ENCODE measurements around the gene PPM1L. TPM values are rescaled to one million over a fixed set of nuclear protein-coding genes. Genes with fewer than 3 reads are reported as not detected.

PPM1L gene
- total RNA-seq, 1 experiment from 2014 or later: 13.2 TPM

DNA sequence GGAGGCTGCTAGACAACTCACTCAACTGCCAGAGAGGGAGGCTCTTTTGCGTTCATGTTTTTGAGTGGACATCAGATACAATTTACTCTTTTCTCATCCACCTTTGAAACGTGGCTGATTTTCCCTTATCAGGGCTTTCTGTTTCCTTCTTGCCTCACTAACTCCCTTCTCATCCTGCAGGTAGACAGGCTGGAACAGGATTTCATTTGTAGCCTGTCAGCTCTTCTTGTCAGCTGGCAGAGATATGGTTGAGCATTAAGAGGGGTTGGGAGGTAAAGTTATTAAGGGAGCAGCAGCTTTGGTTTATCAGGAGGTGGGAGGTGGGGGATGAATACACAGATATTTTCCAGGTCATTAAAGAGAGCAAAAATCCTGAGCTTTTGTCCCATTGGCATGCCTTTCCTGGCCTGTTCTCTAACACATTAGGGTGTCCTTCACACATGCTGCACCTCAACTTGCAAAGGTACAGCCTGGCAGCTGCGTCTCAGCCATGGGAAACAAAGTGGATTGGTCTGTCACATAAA lies 73.5 kb downstream of the PPM1L start:
- BruUV-seq (replicated peaks): no TSS peak
- H4K20me1 ChIP-seq (ENCODE audit: insufficient read depth): no peaks in the 10 kb centered on the region
- ChIA-PET RAD21 (ENCODE audit: low non-redundant PET in 1 of 2, low total read pairs in 2 of 2, uncharacterized antibody in 2 of 2, unreplicated experiment in 2 of 2) (no interaction called here), CTCF (no interaction called here), POLR2A (no interaction called here)
- H3K4me3 ChIP-seq (replicated peaks in 1 of 2; ENCODE audit: low read depth in 1 of 2, low read length in 2 of 2): no peak overlapping the region
- H3K4me2 ChIP-seq (ENCODE audit: low read length): no peak overlapping the region
- intact Hi-C loops (cut with micrococcal nuclease): no loop called here
- no peak overlapping the region for H3K27ac ChIP-seq (ENCODE audit: low read depth, low read length)
- ATAC-seq (no peak), DNase-seq (ENCODE audit: low read depth, low spot score) (no peak)
- no peaks in the 10 kb centered on the region for H3K4me1 ChIP-seq (ENCODE audit: control insufficient read depth in 1 of 2, insufficient read depth in 2 of 2, low read length in 2 of 2)
- H3K79me2 ChIP-seq (ENCODE audit: insufficient read depth, low read length): no peaks in the 10 kb centered on the region
- H3K36me3 ChIP-seq (ENCODE audit: control insufficient read depth in 1 of 2, insufficient read depth in 2 of 2, low read length in 2 of 2): no peaks in the 10 kb centered on the region
- H3K27me3 ChIP-seq (ENCODE audit: insufficient read depth, low read length): no peaks in the 10 kb centered on the region
- no peaks in the 10 kb centered on the region for H3K9me2 ChIP-seq (ENCODE audit: insufficient read depth)
- H3K9me3 ChIP-seq (ENCODE audit: control insufficient read depth in 1 of 2, insufficient read depth in 1 of 2, low read depth in 1 of 2, low read length in 2 of 2): no peaks in the 10 kb centered on the region
- no peak overlapping the region for H2AFZ ChIP-seq (ENCODE audit: low read depth, low read length, poor library complexity, severe bottlenecking)
- H3K9ac ChIP-seq (ENCODE audit: low read length): no peak overlapping the region
- TF ChIP-seq TCF7L2 (IDR thresholded peaks at IDR 0.05; ENCODE audit: borderline replicate concordance, extremely low read depth, insufficient read depth, insufficient read length) (no peak), POLR2A (IDR thresholded peaks at IDR 0.05; ENCODE audit: borderline replicate concordance, extremely low read depth, insufficient read depth, insufficient read length) (no peak)

DNA sequence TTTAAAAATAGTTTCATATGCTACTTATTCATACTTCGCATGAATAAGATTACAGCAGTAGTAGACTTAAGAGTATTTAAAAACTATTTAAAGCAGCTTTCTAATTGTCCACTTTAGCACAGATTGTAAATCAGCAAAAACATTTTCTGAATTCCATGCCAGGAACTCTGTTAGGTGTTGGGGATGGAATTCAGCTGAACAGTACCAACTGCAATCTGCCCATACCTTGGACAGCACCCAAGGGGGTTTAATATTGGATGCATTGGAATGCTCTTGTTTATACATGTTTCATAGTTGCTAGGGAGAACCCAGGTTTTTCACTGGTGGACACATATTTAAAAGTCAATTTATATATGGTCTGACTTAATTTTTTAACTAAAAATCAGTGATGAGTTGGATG lies 74.8 kb downstream of the PPM1L start:
- BruUV-seq (replicated peaks): no TSS peak
- no peak for ATAC-seq
- H3K4me3 ChIP-seq (replicated peaks in 1 of 2; ENCODE audit: low read depth in 1 of 2, low read length in 2 of 2): no peak overlapping the region

More for the DNA sequence above, 74.8 kb downstream of the PPM1L start:
- Histone ChIP-seq H2AFZ (ENCODE audit: low read depth, low read length, poor library complexity, severe bottlenecking) (no peak overlapping the region), H3K4me2 (ENCODE audit: low read length) (no peak overlapping the region), H3K9me2 (ENCODE audit: insufficient read depth) (no peaks in the 10 kb centered on the region), H3K36me3 (ENCODE audit: control insufficient read depth in 1 of 2, insufficient read depth in 2 of 2, low read length in 2 of 2) (no peaks in the 10 kb centered on the region), H3K27ac (ENCODE audit: low read depth, low read length) (no peak overlapping the region), H3K9me3 (ENCODE audit: control insufficient read depth in 1 of 2, insufficient read depth in 1 of 2, low read depth in 1 of 2, low read length in 2 of 2) (no peaks in the 10 kb centered on the region), H3K9ac (ENCODE audit: low read length) (no peak overlapping the region), H3K4me1 (ENCODE audit: control insufficient read depth in 1 of 2, insufficient read depth in 2 of 2, low read length in 2 of 2) (no peaks in the 10 kb centered on the region), H3K27me3 (ENCODE audit: insufficient read depth, low read length) (no peaks in the 10 kb centered on the region), H3K79me2 (ENCODE audit: insufficient read depth, low read length) (no peaks in the 10 kb centered on the region), H4K20me1 (ENCODE audit: insufficient read depth) (no peaks in the 10 kb centered on the region)
- intact Hi-C loops (cut with micrococcal nuclease): no loop called here
- ChIA-PET POLR2A (interaction anchor here (1.1 kb wide), 1 partner anchor 19 kb away, joined by 3 read pairs; no protein-coding TSS in a partner anchor), RAD21 (ENCODE audit: low non-redundant PET in 1 of 2, low total read pairs in 2 of 2, uncharacterized antibody in 2 of 2, unreplicated experiment in 2 of 2) (no interaction called here), CTCF (no interaction called here)
- no peak for DNase-seq (ENCODE audit: low read depth, low spot score)
- no peak for TF ChIP-seq EZH2 (IDR thresholded peaks at IDR 0.05)
- TF ChIP-seq, protein P1, sequence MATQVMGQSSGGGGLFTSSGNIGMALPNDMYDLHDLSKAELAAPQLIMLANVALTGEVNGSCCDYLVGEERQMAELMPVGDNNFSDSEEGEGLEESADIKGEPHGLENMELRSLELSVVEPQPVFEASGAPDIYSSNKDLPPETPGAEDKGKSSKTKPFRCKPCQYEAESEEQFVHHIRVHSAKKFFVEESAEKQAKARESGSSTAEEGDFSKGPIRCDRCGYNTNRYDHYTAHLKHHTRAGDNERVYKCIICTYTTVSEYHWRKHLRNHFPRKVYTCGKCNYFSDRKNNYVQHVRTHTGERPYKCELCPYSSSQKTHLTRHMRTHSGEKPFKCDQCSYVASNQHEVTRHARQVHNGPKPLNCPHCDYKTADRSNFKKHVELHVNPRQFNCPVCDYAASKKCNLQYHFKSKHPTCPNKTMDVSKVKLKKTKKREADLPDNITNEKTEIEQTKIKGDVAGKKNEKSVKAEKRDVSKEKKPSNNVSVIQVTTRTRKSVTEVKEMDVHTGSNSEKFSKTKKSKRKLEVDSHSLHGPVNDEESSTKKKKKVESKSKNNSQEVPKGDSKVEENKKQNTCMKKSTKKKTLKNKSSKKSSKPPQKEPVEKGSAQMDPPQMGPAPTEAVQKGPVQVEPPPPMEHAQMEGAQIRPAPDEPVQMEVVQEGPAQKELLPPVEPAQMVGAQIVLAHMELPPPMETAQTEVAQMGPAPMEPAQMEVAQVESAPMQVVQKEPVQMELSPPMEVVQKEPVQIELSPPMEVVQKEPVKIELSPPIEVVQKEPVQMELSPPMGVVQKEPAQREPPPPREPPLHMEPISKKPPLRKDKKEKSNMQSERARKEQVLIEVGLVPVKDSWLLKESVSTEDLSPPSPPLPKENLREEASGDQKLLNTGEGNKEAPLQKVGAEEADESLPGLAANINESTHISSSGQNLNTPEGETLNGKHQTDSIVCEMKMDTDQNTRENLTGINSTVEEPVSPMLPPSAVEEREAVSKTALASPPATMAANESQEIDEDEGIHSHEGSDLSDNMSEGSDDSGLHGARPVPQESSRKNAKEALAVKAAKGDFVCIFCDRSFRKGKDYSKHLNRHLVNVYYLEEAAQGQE (IDR thresholded peaks at IDR 0.05; ENCODE audit: low read depth): peak; percentile 56

All from HCT116 (cell line).